ENCODE measurements around the gene SOX4. TPM values are rescaled to one million over a fixed set of nuclear protein-coding genes. Genes with fewer than 3 reads are reported as not detected.

The SOX4 gene
- total RNA-seq, 1 experiment from 2014 or later = 59.3 TPM

GRCh38 chr6:21611485-21611884 lies 17.9 kb downstream of the SOX4 start:
- DNase-seq (ENCODE audit: extremely low read depth, low read depth) = no peak

DNA sequence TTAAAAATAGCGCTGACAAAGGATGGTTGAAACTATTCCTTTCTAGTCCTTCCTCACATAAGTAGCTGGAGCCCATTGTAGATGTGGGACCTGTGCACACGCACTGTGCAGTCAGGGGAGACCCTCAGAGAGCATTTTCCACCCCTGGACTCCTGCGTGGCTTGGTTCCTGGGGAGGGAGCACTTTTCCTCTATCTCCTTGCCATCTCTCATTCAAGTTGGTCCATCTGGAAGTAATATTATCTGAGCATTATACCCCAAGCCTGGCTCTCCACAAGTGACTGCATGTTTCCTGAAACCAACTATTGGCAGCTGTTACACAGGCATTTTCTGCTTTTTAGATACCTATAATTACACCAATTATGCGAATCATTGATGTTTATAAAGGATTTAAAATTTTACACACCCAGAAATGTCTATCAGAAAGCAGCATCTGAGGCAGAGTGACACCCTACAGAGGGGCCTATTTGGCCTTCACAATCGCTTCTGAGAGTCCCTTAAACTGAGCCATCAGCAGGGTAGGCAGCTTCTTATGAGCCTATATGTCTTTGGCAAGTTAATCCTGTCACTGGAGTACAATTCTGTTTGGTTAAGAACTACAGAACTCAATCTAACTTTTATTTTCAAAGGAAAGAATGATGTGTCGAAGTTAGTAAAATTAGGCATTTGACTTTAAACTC lies 18.7 kb downstream of the SOX4 start:
- no peak for DNase-seq (ENCODE audit: extremely low read depth, low read depth)

- DNase-seq (ENCODE audit: extremely low read depth, low read depth) = no peak
Measured at GRCh38 chr6:21613809-21614208, 20.3 kb downstream of the SOX4 start.

DNA sequence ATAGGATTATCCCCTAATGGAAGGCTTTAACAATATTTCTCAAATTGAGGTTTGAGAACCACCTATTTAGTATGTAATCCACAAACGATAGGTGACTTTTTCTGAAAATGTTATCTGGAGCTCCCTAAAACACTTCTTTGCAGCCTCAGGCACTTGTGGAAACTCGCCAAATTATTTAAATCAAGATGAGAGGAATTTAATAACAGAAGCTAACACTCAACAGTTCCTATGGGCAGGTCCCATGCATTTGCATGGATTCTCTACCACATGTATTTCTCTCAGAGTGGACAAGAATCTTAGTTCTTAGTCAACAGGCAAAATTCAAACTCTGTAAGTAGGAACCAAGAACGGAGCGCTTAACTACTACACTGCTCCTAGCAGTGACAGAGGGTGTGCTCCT lies 20.7 kb downstream of the SOX4 start:
- DNase-seq (ENCODE audit: extremely low read depth, low read depth) = no peak

DNA sequence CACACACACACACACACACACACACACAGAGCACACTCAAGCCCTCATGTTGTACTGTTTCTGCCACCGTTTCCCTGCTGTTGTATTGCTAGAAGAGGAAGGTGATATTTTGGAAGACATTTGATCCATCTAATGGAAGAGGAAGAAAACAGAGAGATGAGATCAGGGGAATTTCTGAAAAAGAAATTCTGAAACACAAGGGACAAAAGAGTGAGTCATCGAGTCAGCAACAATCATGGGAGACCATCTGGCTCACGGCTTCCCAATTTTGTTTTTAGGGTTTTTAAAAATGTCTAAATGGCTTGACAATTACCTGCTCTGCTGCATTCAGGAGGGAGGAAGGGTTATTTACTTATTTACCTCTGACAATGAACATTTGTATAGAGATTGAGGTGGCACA lies 22.0 kb downstream of the SOX4 start:
- DNase-seq (ENCODE audit: extremely low read depth, low read depth) = no peak

DNA sequence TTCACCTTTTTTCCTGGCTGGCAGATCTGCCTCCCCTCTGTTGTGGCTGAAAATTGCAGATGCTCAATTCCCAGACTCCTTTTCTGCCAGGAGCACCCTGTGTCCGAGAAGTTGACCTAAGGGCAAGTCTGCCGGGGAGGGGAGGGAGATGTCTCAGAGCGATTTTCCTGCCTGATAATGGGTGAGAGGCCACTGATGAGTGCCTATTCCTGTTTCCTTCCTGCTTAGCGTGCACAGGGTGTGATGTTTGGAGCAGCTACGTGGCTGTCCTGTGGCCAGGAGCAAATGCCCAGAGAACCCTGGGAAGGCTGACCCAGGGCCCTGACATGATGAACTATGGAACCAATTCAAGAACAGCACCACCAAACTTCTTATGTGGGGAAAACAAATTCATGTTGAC lies 22.5 kb downstream of the SOX4 start:
- no peak for DNase-seq (ENCODE audit: extremely low read depth, low read depth)

GRCh38 chr6:21625642-21626041 lies 32.1 kb downstream of the SOX4 start:
- no peak for DNase-seq (ENCODE audit: extremely low read depth, low read depth)

GRCh38 chr6:21626756-21627155 lies 33.2 kb downstream of the SOX4 start:
- DNase-seq (ENCODE audit: extremely low read depth, low read depth) = no peak

DNA sequence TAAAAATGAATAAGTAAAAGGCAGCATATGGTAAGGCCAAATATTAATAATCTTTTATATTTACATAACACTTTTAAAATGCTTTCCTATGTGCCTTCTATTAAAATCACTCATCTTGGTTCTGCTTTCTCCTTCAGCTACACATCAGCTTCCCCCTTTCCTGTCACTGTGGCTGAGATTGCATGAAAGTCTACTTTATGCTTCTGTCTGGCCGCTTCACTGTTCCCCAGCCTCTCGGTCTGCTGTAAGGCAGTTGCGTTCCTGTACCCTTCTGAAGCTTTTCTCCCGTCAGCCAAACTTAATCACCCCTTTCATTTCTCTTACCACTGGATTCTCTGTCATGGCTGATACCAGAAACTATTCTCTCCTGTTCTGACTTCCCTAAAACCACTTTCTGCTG lies 34.6 kb downstream of the SOX4 start:
- DNase-seq (ENCODE audit: extremely low read depth, low read depth) = no peak

- no peak for DNase-seq (ENCODE audit: extremely low read depth, low read depth)
Measured at GRCh38 chr6:21633511-21634109, 40.1 kb downstream of the SOX4 start.

DNA sequence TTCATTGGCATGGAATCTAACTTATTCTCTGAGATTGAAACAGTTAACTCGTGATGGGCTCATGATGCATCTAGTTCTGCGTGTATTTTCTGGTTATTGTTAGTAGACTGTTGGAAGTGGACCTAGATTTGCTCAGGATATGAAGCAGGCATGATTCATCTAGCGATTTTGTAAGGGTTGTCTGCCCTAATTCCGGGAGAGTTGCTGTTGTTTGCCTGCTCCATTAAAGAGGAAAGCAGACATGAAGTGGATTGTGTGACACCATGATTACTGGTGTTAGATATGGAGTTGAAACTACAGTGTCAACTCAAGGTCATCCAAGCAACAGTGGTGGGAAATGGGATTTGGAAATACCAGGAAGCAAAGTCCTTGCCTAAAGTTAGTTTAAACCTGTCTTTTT lies 41.0 kb downstream of the SOX4 start:
- peak; percentile 48 for DNase-seq (ENCODE audit: extremely low read depth, low read depth)

DNA sequence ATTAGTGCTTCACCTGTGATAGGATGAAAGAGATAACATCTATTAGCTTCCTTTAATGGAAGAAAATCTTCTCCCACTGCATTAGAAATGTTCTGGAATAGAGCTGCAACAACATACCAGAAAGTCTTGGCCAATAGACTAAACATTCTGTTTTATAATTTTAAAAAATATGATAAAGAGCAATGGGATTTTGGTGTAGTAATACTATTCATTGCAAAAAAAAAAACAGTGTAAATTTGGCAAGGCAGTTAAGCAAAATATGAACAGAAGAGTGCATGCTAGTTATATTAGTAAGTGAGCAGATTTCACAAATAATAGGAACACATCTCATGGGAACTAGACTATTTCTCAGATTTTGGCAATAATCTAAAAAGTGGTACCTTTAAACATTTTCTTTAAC lies 43.3 kb downstream of the SOX4 start:
- no peak for DNase-seq (ENCODE audit: extremely low read depth, low read depth)

DNA sequence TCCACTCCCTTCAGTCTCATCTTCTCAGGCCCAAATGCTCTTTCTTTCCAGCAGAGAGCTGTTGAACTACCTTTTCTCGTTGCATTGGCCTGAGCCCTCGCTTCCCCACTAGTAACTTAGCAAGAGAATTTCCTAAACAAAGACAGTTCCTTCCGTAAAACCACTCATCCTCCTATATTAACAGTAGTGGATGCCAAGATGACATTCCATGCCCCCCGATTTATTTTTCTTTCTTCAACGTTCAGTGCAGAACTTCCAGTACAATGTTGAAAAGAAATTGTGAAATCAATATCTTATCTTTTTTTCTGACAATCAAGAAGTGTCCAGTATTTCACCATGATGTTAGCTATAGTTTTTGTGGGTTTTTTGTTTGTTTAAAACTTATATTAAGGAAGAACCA lies 45.8 kb downstream of the SOX4 start:
- no peak for DNase-seq (ENCODE audit: extremely low read depth, low read depth)

Small RNA genes lying within 50 kb of the gene (small RNA-seq; reads per million reads assigned to genes)
- gene BOLA2P3 = 0 reads per million in 2 experiments
